ENCODE results near the gene MED14. TPM values are rescaled to one million over a fixed set of nuclear protein-coding genes. Genes with fewer than 3 reads are reported as not detected.

Gene MED14
- total RNA-seq, 4 donors from 2014 or later, result 19.4 to 33.1 (median 24.3) TPM

DNA sequence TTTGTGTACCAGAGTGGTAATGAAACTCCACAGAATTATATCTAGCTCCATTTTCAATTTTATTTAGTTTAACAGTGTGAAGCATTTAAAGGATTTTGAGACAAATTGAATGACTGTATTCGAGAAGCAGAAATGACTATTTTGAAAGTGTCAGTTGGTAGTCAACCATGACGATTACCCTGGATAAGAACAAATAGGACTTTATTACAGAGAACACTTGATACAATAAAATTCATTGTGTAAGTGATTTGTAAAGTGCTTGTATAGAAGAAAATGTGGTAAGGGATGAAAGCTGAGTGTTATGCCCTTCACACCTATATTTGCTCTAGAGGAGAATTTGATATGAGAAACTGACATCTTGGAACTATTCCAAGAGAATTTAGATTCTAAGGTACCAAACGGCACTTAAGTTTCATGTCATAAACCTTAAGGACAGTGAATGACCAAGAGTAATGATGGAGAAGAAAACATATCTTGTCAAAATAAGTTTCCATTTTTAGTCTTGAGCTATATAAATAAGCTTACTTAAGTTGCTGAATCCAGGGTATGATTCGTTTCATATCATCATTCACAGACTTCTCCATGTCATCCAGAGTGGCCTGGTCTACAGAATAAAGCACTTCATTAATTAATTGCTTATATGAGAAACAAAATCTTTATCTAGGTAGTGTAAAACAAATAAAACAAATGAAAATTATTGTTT, 34.6 kb downstream of the MED14 start:
- no peak overlapping the region for H3K27ac ChIP-seq
- H3K4me1 ChIP-seq, result no peaks in the 10 kb centered on the region
- H3K36me3 ChIP-seq, result peaks cover 0 to 43% of the 10 kb centered on the region in 2 donors
- 64 to 70% methylated on average over 3 to 4 of the region's 4 CpGs for WGBS, 2 donors (ENCODE audit: low coverage in 1 of 2)
- TF ChIP-seq POLR2A (IDR thresholded peaks at IDR 0.05) (no peak), POLR2AphosphoS5 (IDR thresholded peaks at IDR 0.05) (no peak), EP300 (IDR thresholded peaks at IDR 0.05) (no peak)
- TF ChIP-seq, protein P1, sequence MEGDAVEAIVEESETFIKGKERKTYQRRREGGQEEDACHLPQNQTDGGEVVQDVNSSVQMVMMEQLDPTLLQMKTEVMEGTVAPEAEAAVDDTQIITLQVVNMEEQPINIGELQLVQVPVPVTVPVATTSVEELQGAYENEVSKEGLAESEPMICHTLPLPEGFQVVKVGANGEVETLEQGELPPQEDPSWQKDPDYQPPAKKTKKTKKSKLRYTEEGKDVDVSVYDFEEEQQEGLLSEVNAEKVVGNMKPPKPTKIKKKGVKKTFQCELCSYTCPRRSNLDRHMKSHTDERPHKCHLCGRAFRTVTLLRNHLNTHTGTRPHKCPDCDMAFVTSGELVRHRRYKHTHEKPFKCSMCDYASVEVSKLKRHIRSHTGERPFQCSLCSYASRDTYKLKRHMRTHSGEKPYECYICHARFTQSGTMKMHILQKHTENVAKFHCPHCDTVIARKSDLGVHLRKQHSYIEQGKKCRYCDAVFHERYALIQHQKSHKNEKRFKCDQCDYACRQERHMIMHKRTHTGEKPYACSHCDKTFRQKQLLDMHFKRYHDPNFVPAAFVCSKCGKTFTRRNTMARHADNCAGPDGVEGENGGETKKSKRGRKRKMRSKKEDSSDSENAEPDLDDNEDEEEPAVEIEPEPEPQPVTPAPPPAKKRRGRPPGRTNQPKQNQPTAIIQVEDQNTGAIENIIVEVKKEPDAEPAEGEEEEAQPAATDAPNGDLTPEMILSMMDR (IDR thresholded peaks at IDR 0.05), result no peak
- H3K9me3 ChIP-seq, result no peaks in the 10 kb centered on the region
- H3K27me3 ChIP-seq, result no peaks in the 10 kb centered on the region
- no peak overlapping the region for H3K4me3 ChIP-seq
- no peak for ATAC-seq

DNA sequence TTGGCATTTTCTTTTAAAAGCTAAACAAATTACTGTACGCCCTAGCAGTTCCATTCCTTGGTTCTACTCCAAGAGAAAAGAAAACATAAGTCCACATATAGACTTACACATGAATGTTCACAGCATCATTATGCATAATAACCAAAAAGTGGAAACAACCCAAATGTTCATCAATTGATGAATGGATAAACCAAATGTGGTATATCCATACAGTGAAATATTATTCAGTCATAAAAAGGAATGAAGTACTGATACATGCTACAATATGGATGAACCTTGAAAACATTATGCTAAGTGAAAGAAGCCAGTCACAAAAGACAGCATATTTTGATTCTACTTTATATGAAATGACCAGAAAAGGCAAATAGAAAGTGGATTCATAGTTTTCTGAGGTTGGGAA, 36.5 kb downstream of the MED14 start:
- no peak overlapping the region for H3K27ac ChIP-seq
- no peak overlapping the region for H3K4me3 ChIP-seq
- H3K36me3 ChIP-seq, result peaks cover 0 to 50% of the 10 kb centered on the region in 2 donors
- no peak for ATAC-seq
- H3K9me3 ChIP-seq, result no peaks in the 10 kb centered on the region
- no peaks in the 10 kb centered on the region for H3K4me1 ChIP-seq
- TF ChIP-seq, protein P1 (IDR thresholded peaks at IDR 0.05), result no peak
- TF ChIP-seq POLR2A (IDR thresholded peaks at IDR 0.05) (no peak), EP300 (IDR thresholded peaks at IDR 0.05) (no peak), POLR2AphosphoS5 (IDR thresholded peaks at IDR 0.05) (no peak)
- H3K27me3 ChIP-seq, result no peaks in the 10 kb centered on the region
- WGBS, 2 donors (ENCODE audit: low coverage in 1 of 2), result 63 to 83% methylated on average over 1 of the region's 1 CpG

DNA sequence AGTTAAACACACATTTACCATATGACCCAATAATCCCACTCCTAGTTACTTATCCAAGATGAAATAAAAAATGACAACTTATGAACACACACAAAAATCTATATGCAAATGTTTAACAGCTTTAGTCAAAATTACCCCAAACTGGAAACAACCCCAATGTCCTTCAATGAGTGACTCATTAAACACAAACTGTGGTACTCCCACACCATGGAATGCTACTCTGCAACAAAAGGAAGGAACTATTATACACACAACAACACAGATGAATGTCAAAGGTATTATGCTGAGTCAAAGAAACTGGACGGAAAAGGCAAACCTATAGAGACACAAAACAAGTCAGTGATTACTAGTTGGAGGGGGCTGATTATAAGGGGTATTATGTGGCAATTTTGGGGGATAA, 40.5 kb downstream of the MED14 start:
- H3K27ac ChIP-seq, result no peak overlapping the region
- TF ChIP-seq POLR2AphosphoS5 (IDR thresholded peaks at IDR 0.05) (no peak), EP300 (IDR thresholded peaks at IDR 0.05) (no peak), POLR2A (IDR thresholded peaks at IDR 0.05) (no peak)
- TF ChIP-seq, protein P1 (IDR thresholded peaks at IDR 0.05), result no peak
- H3K27me3 ChIP-seq, result no peaks in the 10 kb centered on the region
- no peaks in the 10 kb centered on the region for H3K4me1 ChIP-seq
- no peak overlapping the region for H3K4me3 ChIP-seq
- WGBS, 2 donors (ENCODE audit: low coverage in 1 of 2), result 78 to 88% methylated on average over 1 of the region's 1 CpG
- no peaks in the 10 kb centered on the region for H3K9me3 ChIP-seq
- peaks cover 0 to 43% of the 10 kb centered on the region in 2 donors for H3K36me3 ChIP-seq
- ATAC-seq, result no peak

DNA sequence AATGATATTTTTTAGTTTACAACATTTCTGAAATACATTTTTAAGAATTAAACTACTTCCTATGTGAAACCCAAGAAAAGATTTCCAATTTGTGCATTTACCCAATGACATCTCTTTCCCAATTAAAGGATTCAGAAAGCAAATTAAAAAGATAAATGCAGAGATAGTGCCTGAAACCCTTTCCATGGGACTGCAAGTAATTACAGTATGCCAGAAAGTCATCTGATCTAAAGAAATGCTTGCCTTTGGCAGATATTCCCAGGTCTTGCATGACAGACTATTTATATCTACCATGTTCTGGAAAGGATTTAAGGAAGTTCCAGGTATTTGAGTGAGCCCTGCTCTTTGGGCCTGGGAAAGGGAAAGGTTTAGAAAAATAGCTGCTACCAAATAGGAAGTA, 46.4 kb downstream of the MED14 start:
- Histone ChIP-seq H3K4me3 (no peak overlapping the region), H3K9me3 (no peaks in the 10 kb centered on the region), H3K36me3 (peaks cover 0 to 30% of the 10 kb centered on the region in 2 donors), H3K27ac (no peak overlapping the region), H3K27me3 (no peaks in the 10 kb centered on the region), H3K4me1 (peaks cover 0 to 12% (median 0%) of the 10 kb centered on the region in 3 donors)
- no peak for ATAC-seq
- TF ChIP-seq, protein P1 (IDR thresholded peaks at IDR 0.05), result no peak
- TF ChIP-seq POLR2AphosphoS5 (IDR thresholded peaks at IDR 0.05) (no peak), POLR2A (IDR thresholded peaks at IDR 0.05) (no peak), EP300 (IDR thresholded peaks at IDR 0.05) (no peak)

DNA sequence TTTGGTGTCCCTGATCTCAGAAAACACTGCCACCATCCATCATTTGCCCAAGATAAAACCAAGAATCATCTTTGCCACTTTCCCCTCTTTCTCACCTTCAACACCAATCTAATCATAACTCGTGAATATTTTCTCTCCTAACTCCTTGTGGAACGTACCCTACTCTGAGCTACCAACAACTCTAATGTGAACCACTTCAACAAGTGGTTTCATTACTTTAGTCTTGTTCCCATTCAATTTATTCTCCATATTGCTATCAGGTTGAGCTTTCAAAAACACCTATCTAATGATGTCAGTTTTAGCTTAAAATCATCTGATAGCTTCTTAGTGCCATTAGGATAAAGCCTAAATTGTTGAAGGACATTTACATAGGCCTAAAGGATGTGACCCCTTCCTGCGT, 48.2 kb downstream of the MED14 start:
- Histone ChIP-seq H3K4me3 (no peak overlapping the region), H3K9me3 (no peaks in the 10 kb centered on the region), H3K27me3 (no peaks in the 10 kb centered on the region), H3K27ac (no peak overlapping the region), H3K4me1 (peaks cover 0 to 12% (median 0%) of the 10 kb centered on the region in 3 donors), H3K36me3 (peaks cover 0 to 30% of the 10 kb centered on the region in 2 donors)
- 78 to 100% methylated on average over 3 of the region's 3 CpGs for WGBS, 2 donors (ENCODE audit: low coverage in 1 of 2)
- no peak for TF ChIP-seq EP300 (IDR thresholded peaks at IDR 0.05)
- no peak for TF ChIP-seq POLR2A (IDR thresholded peaks at IDR 0.05)
- no peak for TF ChIP-seq POLR2AphosphoS5 (IDR thresholded peaks at IDR 0.05)
- TF ChIP-seq, protein P1 (IDR thresholded peaks at IDR 0.05), result no peak
- ATAC-seq, result no peak

Data from gastroesophageal sphincter (tissue), 4 donors.